B cell (primary cell): Measurements from ENCODE around the gene MYL4. TPM values are rescaled to one million over a fixed set of nuclear protein-coding genes. Genes with fewer than 3 reads are reported as not detected.
A peak's percentile ranks its signal among the peaks of the same experiment; 100 is the strongest.

ENCODE experiments used
- ATAC-seq: fragments of 200-7000 bp; cut with Tn5 transposase; one replicate; pipeline ENCODE4 v1.10.0; 2021; ENCODE audit warnings: low read depth, mild to moderate bottlenecking, moderate number of reproducible peaks, moderate library complexity
- CTCF ChIA-PET: fragments of 350-600 bp; sonication (Branson Sonifier 250); formaldehyde crosslinking; loops from one replicate; lab custom pipeline; 2021; ENCODE audit warnings: antibody characterized with exemption, inconsistent platforms; lab: Charles Lee
- POLR2A ChIA-PET: fragments of 350-600 bp; sonication (Branson Sonifier 250); formaldehyde crosslinking; loops from one replicate; lab custom pipeline; 2021; ENCODE audit warnings: antibody characterized with exemption; lab: Charles Lee
- DNase-seq: peaks from one replicate; pipeline ENCODE4 v3.0.0; 2013
- H2AFZ ChIP-seq: 2 replicates; pipeline ENCODE4 v1.6.1; 2012; ENCODE audit warnings: mild to moderate bottlenecking, low read depth, low read length; ENCODE audit not compliant: insufficient read depth, poor library complexity, severe bottlenecking
- H3K27ac ChIP-seq, 2 donors: 1 replicate in 1 of 2; 2 replicates in 1 of 2; pipeline ENCODE4 v1.5.1; 2012 to 2013; ENCODE audit warnings: low read length in 2 of 2, mild to moderate bottlenecking in 2 of 2, moderate library complexity in 1 of 2
- H3K27me3 ChIP-seq, 4 experiments: fragments of 200-600 bp in 1 of 4; sonication (generic) in 1 of 4; replicated peaks in 1 of 4; 1 replicate in 2 of 4; 2 replicates in 2 of 4; pipeline versions ENCODE4 v1.6.1 to v1.7.0; 2013 to 2016; ENCODE audit warnings: low read length in 3 of 4, mild to moderate bottlenecking in 2 of 4, mixed read lengths in 1 of 4, moderate library complexity in 1 of 4; ENCODE audit not compliant: insufficient read depth in 4 of 4, control insufficient read depth in 3 of 4; ENCODE audit errors: control extremely low read depth in 1 of 4
- H3K36me3 ChIP-seq, 2 experiments: replicated peaks in 1 of 2; 1 replicate in 1 of 2; 2 replicates in 1 of 2; pipeline versions ENCODE4 v1.6.1 to v1.7.1; 2013; ENCODE audit warnings: low read length in 1 of 2; ENCODE audit not compliant: insufficient read depth in 2 of 2, control insufficient read depth in 1 of 2; ENCODE audit errors: control extremely low read depth in 1 of 2, extremely low read depth in 1 of 2
- H3K4me1 ChIP-seq, 2 donors: fragments of 200-600 bp in 1 of 2; sonication (generic) in 1 of 2; 1 replicate in 1 of 2; 2 replicates in 1 of 2; pipeline versions ENCODE4 v1.5.1 to v1.6.1; 2013 to 2017; ENCODE audit warnings: low read length in 2 of 2; ENCODE audit not compliant: control insufficient read depth in 2 of 2, insufficient read depth in 2 of 2
- H3K4me2 ChIP-seq: replicated peaks from 2 replicates; pipeline ENCODE3; 2012; ENCODE audit warnings: mild to moderate bottlenecking, low read depth, low read length; ENCODE audit not compliant: poor library complexity, severe bottlenecking
- H3K4me3 ChIP-seq, 5 experiments: fragments of 200-600 bp in 1 of 5; sonication (generic) in 1 of 5; 1 replicate in 3 of 5; 2 replicates in 2 of 5; pipeline versions ENCODE4 v1.5.1 to v1.7.0; 2011 to 2016; ENCODE audit warnings: low read length in 4 of 5, mild to moderate bottlenecking in 4 of 5, low read depth in 2 of 5, control low read depth in 1 of 5, moderate library complexity in 1 of 5; ENCODE audit not compliant: insufficient read depth in 1 of 5; ENCODE audit errors: control extremely low read depth in 1 of 5, extremely low read depth in 1 of 5
- H3K79me2 ChIP-seq: fragments of 200-600 bp; sonication (generic); one replicate; pipeline ENCODE4 v1.6.0; 2016; ENCODE audit warnings: low read length; ENCODE audit not compliant: control insufficient read depth, insufficient read depth
- H3K9ac ChIP-seq: fragments of 200-600 bp; sonication (generic); 2 replicates; pipeline ENCODE4 v1.6.1; 2017; ENCODE audit warnings: mild to moderate bottlenecking, low read length, moderate library complexity
- H3K9me3 ChIP-seq, 3 donors: one replicate each; pipeline versions ENCODE4 v1.6.1 to v1.7.1; 2013; ENCODE audit warnings: low read length in 2 of 3; ENCODE audit not compliant: control insufficient read depth in 2 of 3, insufficient read depth in 1 of 3; ENCODE audit errors: control extremely low read depth in 1 of 3
- H4K20me1 ChIP-seq: 2 replicates; pipeline ENCODE4 v1.6.0; 2012; ENCODE audit warnings: mild to moderate bottlenecking, low read length; ENCODE audit not compliant: insufficient read depth, control insufficient read depth, poor library complexity, severe bottlenecking
- H3K27ac Mint-ChIP-seq: one replicate; pipeline ENCODE4 v1.8.0; 2021; ENCODE audit warnings: mixed read lengths
- H3K27me3 Mint-ChIP-seq: one replicate; pipeline ENCODE4 v1.8.0; 2021; ENCODE audit warnings: mixed read lengths
- H3K4me1 Mint-ChIP-seq: one replicate; pipeline ENCODE4 v1.8.0; 2021; ENCODE audit warnings: mixed read lengths
- H3K4me3 Mint-ChIP-seq: one replicate; pipeline ENCODE4 v1.8.0; 2021; ENCODE audit warnings: mixed read lengths
- H3K9me3 Mint-ChIP-seq: one replicate; pipeline ENCODE4 v1.8.0; 2022; ENCODE audit warnings: mixed read lengths; ENCODE audit not compliant: insufficient read depth
- EZH2 ChIP-seq: IDR thresholded peaks from 2 replicates; pipeline ENCODE4 v1.6.1; 2012; ENCODE audit warnings: borderline replicate concordance, low read depth, mild to moderate bottlenecking, moderate library complexity, low read length; ENCODE audit not compliant: insufficient read depth, poor library complexity, severe bottlenecking
- WGBS: methylation state at CpG from one replicate; pipeline ENCODE4 v1.1.5; 2013; ENCODE audit warnings: missing lambda C conversion rate; ENCODE audit not compliant: insufficient coverage; 5-methylcytosine and 5-hydroxymethylcytosine counted together
- intact Hi-C: fragments of 100-400 bp; cut with micrococcal nuclease; formaldehyde crosslinking; loops from one replicate; pipeline ENCODE4 v1.10.0; 2022
- polyA plus RNA-seq: library from polyadenylated mRNA; depleted of rRNA; stranded (reverse); fragments of >200 nt; gene quantifications from 2 replicates; pipeline ENCODE4 v1.2.3, GENCODE V29; 2012
- total RNA-seq, 2 donors: library from RNA; stranded (reverse); fragments of 120-200 nt in 1 of 2; gene quantifications; 1 replicate in 1 of 2; 2 replicates in 1 of 2; pipeline versions ENCODE4 v1.2.3 to v1.2.4, GENCODE V29; 2013 to 2022
- TF ChIP-seq, protein P1 (sequence below): fragments of 200-600 bp; IDR thresholded peaks from one replicate; pipeline ENCODE4 v1.8.0; 2022; ENCODE audit warnings: antibody characterized with exemption, mild to moderate bottlenecking

The MYL4 gene
- total and polyA plus RNA-seq, 2 donors (not counting 1 experiment from before 2014, with no cell fraction given) = 0.16 to 0.42 TPM

DNA sequence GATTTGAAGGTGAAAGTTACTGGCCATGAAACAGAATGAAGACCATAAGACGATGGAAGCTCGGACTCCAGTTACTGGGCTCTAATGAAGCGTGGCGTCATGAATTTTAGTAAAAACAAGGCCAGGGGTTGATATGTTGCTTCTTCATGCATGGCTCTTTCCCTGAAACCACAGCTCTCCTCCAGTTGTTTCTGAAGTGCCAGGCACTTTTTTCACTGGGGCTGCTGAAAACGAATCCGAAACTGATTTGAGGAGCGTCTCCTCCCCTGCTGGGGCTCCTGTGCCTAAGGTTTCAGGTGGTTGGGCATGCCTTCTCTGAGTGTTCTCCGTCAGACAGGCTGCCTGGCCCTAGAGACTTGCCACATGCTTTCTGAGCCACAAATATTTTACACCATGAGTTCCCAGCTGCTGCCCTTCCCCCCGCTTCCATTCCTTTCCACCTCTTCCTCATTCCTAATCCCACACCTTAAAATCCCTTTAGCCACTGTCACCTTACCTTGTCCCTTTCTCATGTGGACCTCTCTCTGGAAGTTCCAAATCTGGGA, 3.7 kb upstream of the MYL4 start:
- intact Hi-C loops = loop anchor here (1.0 kb wide), 3 partner anchors 16 to 119 kb away; partner anchors contain the start of gene CDC27
- Mint-ChIP-seq H3K27ac (peak overlapping the region; percentile 99), H3K27me3 (no peaks in the 10 kb centered on the region), H3K9me3 (no peaks in the 10 kb centered on the region), H3K4me3 (peak overlapping the region; percentile 87), H3K4me1 (peaks cover 73% of the 10 kb centered on the region)
- Histone ChIP-seq H3K79me2 (no peaks in the 10 kb centered on the region), H4K20me1 (no peaks in the 10 kb centered on the region), H3K36me3 (no peaks in the 10 kb centered on the region), H3K4me2 (peak overlapping the region; percentile 74), H3K9me3 (no peaks in the 10 kb centered on the region), H3K4me3 (peak overlapping the region; percentile 30 to 56 (median 45)), H2AFZ (peak overlapping the region; percentile 73), H3K27me3 (no peaks in the 10 kb centered on the region), H3K4me1 (peaks cover 67 to 74% of the 10 kb centered on the region in 2 donors), H3K9ac (peak overlapping the region; percentile 66), H3K27ac (peak overlapping the region; percentile 96 to 97)
- DNase-seq = peak; percentile 87
- peak; percentile 69 for ATAC-seq
- 11% methylated on average over 9 of the region's 9 CpGs for WGBS
- TF ChIP-seq, protein P1, sequence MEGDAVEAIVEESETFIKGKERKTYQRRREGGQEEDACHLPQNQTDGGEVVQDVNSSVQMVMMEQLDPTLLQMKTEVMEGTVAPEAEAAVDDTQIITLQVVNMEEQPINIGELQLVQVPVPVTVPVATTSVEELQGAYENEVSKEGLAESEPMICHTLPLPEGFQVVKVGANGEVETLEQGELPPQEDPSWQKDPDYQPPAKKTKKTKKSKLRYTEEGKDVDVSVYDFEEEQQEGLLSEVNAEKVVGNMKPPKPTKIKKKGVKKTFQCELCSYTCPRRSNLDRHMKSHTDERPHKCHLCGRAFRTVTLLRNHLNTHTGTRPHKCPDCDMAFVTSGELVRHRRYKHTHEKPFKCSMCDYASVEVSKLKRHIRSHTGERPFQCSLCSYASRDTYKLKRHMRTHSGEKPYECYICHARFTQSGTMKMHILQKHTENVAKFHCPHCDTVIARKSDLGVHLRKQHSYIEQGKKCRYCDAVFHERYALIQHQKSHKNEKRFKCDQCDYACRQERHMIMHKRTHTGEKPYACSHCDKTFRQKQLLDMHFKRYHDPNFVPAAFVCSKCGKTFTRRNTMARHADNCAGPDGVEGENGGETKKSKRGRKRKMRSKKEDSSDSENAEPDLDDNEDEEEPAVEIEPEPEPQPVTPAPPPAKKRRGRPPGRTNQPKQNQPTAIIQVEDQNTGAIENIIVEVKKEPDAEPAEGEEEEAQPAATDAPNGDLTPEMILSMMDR = no peak
- TF ChIP-seq EZH2 = no peak
- POLR2A ChIA-PET = interaction anchor here (0.6 to 1.6 kb wide), 5 partner anchors 12 to 118 kb away, joined by 3 to 8 read pairs (median 6); partner anchors contain the start of genes CDC27 and EFCAB13
- CTCF ChIA-PET = interaction anchor here (1.1 to 6.3 kb wide), 7 partner anchors 14 to 109 kb away, joined by 3 to 37 read pairs (median 4); partner anchors contain the start of gene CDC27
